A172 (cell line): ENCODE data around the gene ANTXR1. TPM values are rescaled to one million over a fixed set of nuclear protein-coding genes. Genes with fewer than 3 reads are reported as not detected.
"Not testable (repeated sequence)": the region's sequence is repeated elsewhere in the genome, so short reads cannot be mapped to it uniquely, and the experiment has no call there.

Experiments used
- DNase-seq: peaks from one replicate; pipeline ENCODE4 v3.0.0-alpha.2; 2015; ENCODE audit warnings: low spot score
- total RNA-seq: library from RNA; depleted of rRNA; stranded (reverse); fragments of >200 nt; shearing (Covaris generic); gene quantifications from 2 replicates; pipeline ENCODE4 v1.2.3, GENCODE V29; 2014

The ANTXR1 gene
- total RNA-seq, 1 experiment from 2014 or later = 83.5 TPM

DNA sequence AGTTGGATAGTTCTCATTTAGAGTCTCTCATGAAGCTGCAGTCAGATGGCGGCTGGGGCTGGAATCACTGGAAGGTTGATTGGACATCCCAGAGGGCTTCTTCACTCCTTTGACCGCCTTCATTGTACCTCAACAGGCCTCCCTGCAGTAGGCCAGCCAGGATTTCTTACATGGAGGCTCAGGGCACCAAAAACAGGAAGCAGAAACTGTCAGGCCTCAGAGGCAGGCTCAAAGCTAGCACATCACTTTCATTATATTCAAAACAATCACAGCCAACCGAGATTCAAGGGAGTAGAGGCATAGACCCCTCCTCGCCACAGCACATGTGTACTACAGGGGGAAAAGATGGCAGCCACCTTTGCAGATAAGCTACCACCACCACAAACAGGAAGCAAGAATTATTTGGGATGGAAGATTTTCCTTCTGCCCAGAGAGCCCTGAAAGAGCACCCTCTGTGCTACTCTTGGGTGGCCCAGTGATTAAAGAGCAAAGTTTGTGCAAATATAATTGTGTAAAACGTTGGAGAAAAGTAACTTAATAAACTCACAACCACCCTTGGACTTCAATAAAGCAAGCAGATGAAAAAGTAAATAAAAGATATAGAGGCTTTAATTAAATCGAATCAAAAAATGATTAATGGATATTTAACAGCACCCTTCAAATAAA, 218.8 kb downstream of the ANTXR1 start:
- no peak for DNase-seq

GRCh38 chr2:69235835-69236234, 222.9 kb downstream of the ANTXR1 start:
- not testable (repeated sequence) for DNase-seq

DNA sequence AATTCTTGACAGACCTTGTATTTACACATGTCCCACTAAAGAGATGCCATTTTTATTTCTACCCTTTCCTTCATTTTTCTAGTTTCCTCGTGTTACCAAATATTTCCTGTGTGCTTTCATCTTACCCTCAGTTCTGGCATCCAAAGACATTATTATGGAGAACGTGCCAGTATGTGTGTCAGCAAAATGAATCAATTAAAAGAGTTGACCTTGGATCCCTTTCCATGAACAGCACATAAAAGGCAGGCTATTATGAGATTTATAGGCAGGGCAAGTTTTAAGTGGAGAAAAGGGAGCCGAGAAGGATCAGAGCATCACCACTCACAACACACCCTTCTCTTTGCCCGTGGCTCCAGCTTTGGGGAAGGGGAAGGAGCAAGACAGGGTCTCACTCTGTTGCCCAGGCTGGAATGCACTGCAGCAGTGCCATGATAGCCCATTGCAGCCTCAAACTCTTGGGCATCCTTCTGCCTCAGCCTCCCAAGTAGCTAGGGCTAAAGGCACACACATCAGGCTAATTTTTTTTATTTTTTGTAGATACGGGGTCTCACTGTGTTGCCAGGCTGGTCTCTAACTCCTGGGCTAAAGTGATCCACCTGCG, 224.2 kb downstream of the ANTXR1 start:
- DNase-seq = no peak

DNA sequence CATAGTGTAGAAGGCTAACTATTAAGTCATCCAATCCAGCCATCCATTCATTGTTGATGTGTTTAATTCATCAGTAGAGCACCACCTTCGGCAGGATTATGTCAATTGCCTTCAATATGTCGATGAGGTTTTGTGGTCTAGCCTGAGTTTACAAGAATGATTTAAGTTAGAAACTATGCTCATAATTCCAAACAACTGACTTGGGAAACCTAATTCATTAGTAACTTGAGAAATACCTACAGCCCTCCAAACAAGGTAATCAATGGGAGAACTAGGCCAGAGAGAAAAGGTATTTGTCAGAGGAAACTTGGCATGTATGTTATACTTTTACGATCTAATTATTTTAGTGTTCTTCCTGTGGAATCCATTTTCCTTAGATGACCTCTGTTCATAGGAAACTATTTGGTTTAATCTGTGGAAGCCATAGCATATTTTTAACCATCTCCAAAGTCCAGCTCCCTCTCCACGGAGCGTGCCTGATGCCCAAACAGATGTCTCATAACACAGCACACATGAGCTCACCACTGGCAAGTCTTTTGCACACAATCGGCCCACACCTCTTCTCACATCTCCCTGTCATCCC, 225.6 kb downstream of the ANTXR1 start:
- DNase-seq = no peak

- no peak for DNase-seq
These were observed 228.1 kb downstream of the ANTXR1 start for GRCh38 chr2:69241093-69241492.

GRCh38 chr2:69241664-69242514, 228.9 kb downstream of the ANTXR1 start:
- DNase-seq = no peak

DNA sequence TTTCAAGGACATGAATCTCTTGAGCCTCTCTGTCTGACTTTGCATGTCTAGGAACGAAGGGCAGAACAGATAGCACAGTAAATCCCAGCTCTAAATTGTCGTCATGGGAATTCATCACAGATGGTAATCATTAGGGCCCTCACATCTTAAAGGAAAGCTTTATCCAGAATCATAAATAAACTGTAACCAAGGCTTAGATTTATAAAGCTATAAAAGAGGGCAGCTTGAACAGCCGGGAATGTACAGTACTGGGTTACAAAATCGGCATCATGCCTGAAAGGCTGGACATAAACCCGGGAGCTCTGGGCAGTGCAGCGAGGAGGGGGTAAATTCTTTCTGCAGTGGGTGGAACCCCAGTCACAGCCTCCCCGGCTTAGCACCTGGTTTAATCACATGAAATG, 229.7 kb downstream of the ANTXR1 start:
- DNase-seq = no peak

GRCh38 chr2:69243652-69244051, 230.7 kb downstream of the ANTXR1 start:
- no peak for DNase-seq

GRCh38 chr2:69244882-69245281, 231.9 kb downstream of the ANTXR1 start:
- no peak for DNase-seq

DNA sequence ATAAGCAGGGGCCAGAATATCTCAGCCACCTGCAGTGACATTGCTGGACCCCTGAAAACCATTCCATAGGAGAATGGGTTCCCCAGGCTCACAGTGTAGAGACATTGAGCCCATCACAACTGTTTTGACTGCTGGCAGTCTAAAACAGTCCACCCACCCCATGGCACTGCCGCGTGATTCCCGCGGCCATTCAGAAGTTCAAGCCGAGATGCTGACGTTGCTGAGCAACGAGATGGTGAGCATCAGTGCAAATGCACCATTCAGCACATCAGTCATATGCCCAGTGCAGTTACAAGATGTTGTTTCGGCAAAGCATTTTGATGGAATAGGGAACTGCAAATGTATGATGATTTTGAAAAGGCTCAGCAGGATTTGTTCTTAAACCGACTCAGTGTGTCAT, 234.6 kb downstream of the ANTXR1 start:
- DNase-seq = no peak

DNA sequence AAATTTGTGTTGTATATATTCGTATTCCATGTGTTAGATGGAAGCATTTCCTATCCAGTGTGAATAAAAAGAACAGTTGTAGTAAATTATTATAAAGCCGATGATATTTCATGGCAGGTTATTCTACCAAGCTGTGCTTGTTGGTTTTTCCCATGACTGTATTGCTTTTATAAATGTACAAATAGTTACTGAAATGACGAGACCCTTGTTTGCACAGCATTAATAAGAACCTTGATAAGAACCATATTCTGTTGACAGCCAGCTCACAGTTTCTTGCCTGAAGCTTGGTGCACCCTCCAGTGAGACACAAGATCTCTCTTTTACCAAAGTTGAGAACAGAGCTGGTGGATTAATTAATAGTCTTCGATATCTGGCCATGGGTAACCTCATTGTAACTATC, 235.3 kb downstream of the ANTXR1 start:
- no peak for DNase-seq

DNA sequence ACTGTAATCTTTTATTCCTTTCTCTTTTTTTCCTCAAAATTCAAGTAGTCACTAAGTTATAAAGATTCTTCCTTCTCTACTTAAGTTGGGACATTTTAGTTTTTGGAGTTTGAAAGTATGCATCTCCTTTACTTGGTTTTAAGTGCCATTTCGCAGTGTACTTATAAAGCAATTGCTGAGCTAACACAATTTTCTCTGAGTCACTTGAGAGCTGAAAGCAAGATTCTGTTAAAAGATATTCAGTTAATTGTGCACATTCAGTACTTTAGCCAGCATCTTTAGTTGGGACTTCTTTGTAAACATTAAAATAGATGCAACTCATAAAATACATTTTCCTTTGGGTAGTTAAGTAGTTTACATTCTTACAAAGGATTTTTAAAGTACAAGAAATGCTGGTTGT, 238.0 kb downstream of the ANTXR1 start:
- peak; percentile 19 for DNase-seq

GRCh38 chr2:69251943-69252342, 239.0 kb downstream of the ANTXR1 start:
- peak; percentile 22 for DNase-seq

- DNase-seq = peak; percentile 46
These were observed 240.1 kb downstream of the ANTXR1 start for GRCh38 chr2:69253112-69253511.

- DNase-seq = peak; percentile 99
These were observed 240.8 kb downstream of the ANTXR1 start for GRCh38 chr2:69253611-69254301.

GRCh38 chr2:69255760-69256159, 242.8 kb downstream of the ANTXR1 start:
- no peak for DNase-seq

- not testable (repeated sequence) for DNase-seq
These were observed 247.1 kb downstream of the ANTXR1 start for GRCh38 chr2:69259994-69260591.

DNA sequence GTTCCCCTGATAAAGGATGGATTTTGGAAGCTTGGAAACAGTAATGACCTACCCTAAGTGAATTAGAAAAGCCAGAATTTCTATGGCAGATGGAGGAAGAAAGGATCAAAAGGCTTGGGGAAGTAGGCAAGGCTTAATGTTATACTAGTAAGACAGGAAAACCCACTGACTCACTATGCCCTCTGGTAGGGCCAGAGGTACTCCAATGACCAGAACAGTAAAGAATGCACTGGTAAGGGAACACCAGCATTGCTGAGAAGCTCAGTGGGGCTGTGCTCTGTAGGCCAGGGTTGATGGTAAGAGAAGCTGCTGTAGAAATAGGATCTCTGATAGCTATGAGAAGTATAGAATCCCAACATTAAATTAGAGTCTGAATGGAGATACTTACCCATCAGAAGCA, 247.7 kb downstream of the ANTXR1 start:
- DNase-seq = no peak

GRCh38 chr2:69269330-69269729, 256.4 kb downstream of the ANTXR1 start:
- DNase-seq = no peak

GRCh38 chr2:69271831-69272257, 258.9 kb downstream of the ANTXR1 start:
- DNase-seq = no peak

- no peak for DNase-seq
These were observed 260.0 kb downstream of the ANTXR1 start for GRCh38 chr2:69272803-69273471.
